ENCODE results near the gene SETD9. TPM values are rescaled to one million over a fixed set of nuclear protein-coding genes. Genes with fewer than 3 reads are reported as not detected.
A peak's percentile ranks its signal among the peaks of the same experiment; 100 is the strongest.

The SETD9 gene
- total and polyA plus RNA-seq, 10 donors = 3.7 to 6.2 (median 6.0) TPM

DNA sequence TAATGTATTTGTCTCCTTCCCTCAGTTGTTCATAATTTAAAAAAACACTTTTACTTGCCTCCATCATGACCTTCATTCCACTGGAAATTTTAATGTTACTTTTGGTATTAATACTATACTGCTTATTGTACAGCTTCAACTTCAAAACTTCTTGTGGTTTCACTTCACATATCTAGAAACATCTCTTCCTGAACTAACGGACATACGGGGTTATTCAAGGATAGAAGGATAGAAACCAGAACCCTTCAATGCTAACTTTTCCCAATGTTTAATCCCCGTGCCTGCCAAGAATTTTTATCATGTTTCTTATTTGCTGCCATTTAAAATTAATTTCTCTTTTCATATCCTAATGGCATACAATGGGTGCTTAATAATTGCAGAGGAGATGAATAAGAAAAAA, 36.3 kb upstream of the SETD9 start:
- Histone ChIP-seq H3K27me3 (replicated peaks in 1 of 7) (no peaks in the 10 kb centered on the region), H3K4me1 (peaks cover 0 to 88% (median 17%) of the 10 kb centered on the region in 6 donors), H3K36me3 (peaks cover 0 to 100% (median 70%) of the 10 kb centered on the region in 6 donors), H3K9me3 (no peaks in the 10 kb centered on the region), H3K4me3 (no peak overlapping the region), H3K27ac (peak overlapping the region in 5 of 8 donors; percentile 3 to 43 (median 22))
- intact Hi-C loops (cut with DNase I; ENCODE audit: low total_unique reads) = no loop called here
- no peak for DNase-seq
- WGBS, 5 donors = 26 to 40% (median 35%) methylated on average over 3 of the region's 3 CpGs
- no peak for TF ChIP-seq POLR2AphosphoS5 (IDR thresholded peaks at IDR 0.05)
- TF ChIP-seq, protein P1, sequence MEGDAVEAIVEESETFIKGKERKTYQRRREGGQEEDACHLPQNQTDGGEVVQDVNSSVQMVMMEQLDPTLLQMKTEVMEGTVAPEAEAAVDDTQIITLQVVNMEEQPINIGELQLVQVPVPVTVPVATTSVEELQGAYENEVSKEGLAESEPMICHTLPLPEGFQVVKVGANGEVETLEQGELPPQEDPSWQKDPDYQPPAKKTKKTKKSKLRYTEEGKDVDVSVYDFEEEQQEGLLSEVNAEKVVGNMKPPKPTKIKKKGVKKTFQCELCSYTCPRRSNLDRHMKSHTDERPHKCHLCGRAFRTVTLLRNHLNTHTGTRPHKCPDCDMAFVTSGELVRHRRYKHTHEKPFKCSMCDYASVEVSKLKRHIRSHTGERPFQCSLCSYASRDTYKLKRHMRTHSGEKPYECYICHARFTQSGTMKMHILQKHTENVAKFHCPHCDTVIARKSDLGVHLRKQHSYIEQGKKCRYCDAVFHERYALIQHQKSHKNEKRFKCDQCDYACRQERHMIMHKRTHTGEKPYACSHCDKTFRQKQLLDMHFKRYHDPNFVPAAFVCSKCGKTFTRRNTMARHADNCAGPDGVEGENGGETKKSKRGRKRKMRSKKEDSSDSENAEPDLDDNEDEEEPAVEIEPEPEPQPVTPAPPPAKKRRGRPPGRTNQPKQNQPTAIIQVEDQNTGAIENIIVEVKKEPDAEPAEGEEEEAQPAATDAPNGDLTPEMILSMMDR (IDR thresholded peaks at IDR 0.05 in 8 of 11, conservative IDR thresholded peaks at IDR 0.05 in 3 of 11) = no peak
- no peak for TF ChIP-seq POLR2A (IDR thresholded peaks at IDR 0.05)

DNA sequence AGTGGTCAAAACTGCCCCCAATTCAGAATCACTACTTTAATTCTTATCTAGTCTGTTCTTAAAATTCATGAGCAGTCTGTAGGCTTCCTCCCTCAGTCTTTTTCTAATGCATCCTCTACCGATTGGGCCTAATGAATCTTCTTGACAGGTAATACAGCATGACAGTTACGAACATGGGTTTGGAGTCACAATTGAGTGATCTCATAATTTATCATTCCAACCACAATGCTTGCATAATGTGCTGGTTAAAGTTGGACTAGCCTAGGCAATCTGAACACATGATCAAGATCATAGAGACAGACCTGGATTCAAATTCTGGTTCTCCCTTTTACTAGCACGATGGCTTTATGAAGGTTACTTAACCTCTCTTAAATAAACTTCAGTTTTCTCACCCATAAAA, 33.1 kb upstream of the SETD9 start:
- no peak overlapping the region for H3K4me3 ChIP-seq
- TF ChIP-seq POLR2AphosphoS5 (IDR thresholded peaks at IDR 0.05) (no peak), POLR2A (IDR thresholded peaks at IDR 0.05) (no peak)
- TF ChIP-seq, protein P1 (IDR thresholded peaks at IDR 0.05 in 8 of 11, conservative IDR thresholded peaks at IDR 0.05 in 3 of 11) = no peak
- peaks cover 0 to 61% (median 14%) of the 10 kb centered on the region in 6 donors for H3K4me1 ChIP-seq
- H3K27ac ChIP-seq = no peak overlapping the region
- DNase-seq = no peak
- 49 to 74% (median 60%) methylated on average over 3 of the region's 3 CpGs for WGBS, 5 donors
- intact Hi-C loops (cut with DNase I; ENCODE audit: low total_unique reads) = no loop called here
- H3K36me3 ChIP-seq = peaks cover 0 to 100% (median 85%) of the 10 kb centered on the region in 6 donors
- H3K9me3 ChIP-seq = no peaks in the 10 kb centered on the region
- H3K27me3 ChIP-seq (replicated peaks in 1 of 7) = no peaks in the 10 kb centered on the region

GRCh38 chr5:56881571-56881970, 27.8 kb upstream of the SETD9 start:
- Histone ChIP-seq H3K27ac (no peak overlapping the region), H3K27me3 (replicated peaks in 1 of 7) (no peaks in the 10 kb centered on the region), H3K36me3 (peaks cover 0 to 100% (median 94%) of the 10 kb centered on the region in 6 donors), H3K9me3 (no peaks in the 10 kb centered on the region), H3K4me3 (no peak overlapping the region), H3K4me1 (peaks cover 0 to 11% (median 0%) of the 10 kb centered on the region in 6 donors)
- no peak for TF ChIP-seq POLR2AphosphoS5 (IDR thresholded peaks at IDR 0.05)
- no peak for DNase-seq
- 93 to 98% (median 96%) methylated on average over 5 of the region's 5 CpGs for WGBS, 5 donors
- intact Hi-C loops (cut with DNase I; ENCODE audit: low total_unique reads) = no loop called here

- peak in 1 of 3 donors; percentile 35 for TF ChIP-seq POLR2AphosphoS5 (IDR thresholded peaks at IDR 0.05)
- TF ChIP-seq, protein P1 (IDR thresholded peaks at IDR 0.05 in 8 of 11, conservative IDR thresholded peaks at IDR 0.05 in 3 of 11) = no peak
- WGBS, 5 donors = 78 to 88% (median 82%) methylated on average over 5 of the region's 5 CpGs
- no peak for DNase-seq
- H3K27ac ChIP-seq = peak overlapping the region in 2 of 8 donors; percentile 5 to 10
- H3K27me3 ChIP-seq (replicated peaks in 1 of 7) = no peaks in the 10 kb centered on the region
- H3K9me3 ChIP-seq = no peaks in the 10 kb centered on the region
- H3K36me3 ChIP-seq = peaks cover 0 to 86% (median 52%) of the 10 kb centered on the region in 6 donors
- intact Hi-C loops (cut with DNase I; ENCODE audit: low total_unique reads) = no loop called here
- H3K4me1 ChIP-seq = peaks cover 0 to 14% (median 0%) of the 10 kb centered on the region in 6 donors
- H3K4me3 ChIP-seq = no peak overlapping the region
Measured at GRCh38 chr5:56893251-56893951, 16.0 kb upstream of the SETD9 start.

Data from spleen (tissue), 11 donors.